GM21529 (cell line): ENCODE measurements around the gene CDK9.
"Not testable (repeated sequence)": the region's sequence is repeated elsewhere in the genome, so short reads cannot be mapped to it uniquely, and the experiment has no call there.

Experiments
- ATAC-seq: cut with Tn5 transposase; IDR thresholded peaks from one replicate; pipeline ENCODE4 v1.9.1; 2021; ENCODE audit not compliant: unreplicated experiment

The CDK9 gene

GRCh38 chr9:127817881-127818434 lies 32.1 kb downstream of the CDK9 start:
- no peak for ATAC-seq

GRCh38 chr9:127818574-127818973 lies 32.7 kb downstream of the CDK9 start:
- ATAC-seq, result no peak

DNA sequence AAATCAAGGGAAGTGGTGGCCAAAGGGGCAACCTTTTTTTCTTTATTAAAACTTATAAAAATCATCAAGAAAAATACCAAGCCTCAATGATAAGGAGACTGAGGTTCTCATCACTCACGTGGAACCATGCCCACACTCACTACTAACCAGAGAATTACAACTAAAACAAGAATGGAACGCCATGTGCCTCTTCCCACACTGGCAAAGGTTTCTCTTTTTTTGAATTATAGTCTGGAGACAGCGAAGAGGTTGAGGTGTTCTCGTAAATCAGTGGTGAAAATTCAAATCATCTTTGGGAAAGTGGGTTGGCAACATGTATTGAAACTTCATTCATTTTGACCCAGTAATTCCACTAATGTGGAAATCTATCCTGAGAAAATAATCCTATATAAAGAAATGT lies 36.3 kb downstream of the CDK9 start:
- ATAC-seq, result no peak

DNA sequence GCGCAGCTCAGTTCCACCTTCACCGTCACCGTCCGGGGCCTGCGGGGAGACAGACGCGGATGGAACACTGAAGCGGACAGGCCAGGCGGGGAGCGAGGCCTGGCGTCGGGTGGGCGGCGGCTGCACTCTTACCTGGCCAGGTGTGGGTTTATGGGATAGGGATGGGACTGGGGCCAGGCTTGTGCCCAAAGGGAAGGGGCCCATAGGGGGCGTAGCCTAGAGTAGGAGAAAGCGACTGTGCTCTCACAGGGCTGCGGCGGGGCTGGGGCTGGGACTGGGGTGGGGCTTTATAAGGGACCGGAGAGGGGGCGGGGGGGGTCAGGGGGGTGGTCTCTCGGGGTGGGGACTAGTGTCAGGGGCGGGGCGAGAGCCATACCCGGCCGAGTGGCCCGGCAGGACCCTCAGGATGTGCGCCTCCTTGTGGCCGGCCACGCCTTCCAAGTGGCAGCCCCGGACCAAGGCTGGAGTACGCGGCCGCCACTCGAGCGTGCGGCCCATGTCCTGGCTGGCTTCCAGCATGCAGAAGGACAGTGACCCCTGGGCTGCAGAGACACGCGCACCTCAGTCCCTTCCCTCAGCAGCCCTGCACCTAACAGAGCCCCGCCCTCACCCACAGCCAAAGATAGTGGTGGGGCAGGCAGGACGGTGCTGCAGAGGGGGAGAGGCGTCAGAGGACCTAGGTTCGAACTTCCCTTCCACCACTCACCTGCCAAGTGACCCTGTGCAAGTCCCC lies 39.7 kb downstream of the CDK9 start:
- ATAC-seq, result no peak

DNA sequence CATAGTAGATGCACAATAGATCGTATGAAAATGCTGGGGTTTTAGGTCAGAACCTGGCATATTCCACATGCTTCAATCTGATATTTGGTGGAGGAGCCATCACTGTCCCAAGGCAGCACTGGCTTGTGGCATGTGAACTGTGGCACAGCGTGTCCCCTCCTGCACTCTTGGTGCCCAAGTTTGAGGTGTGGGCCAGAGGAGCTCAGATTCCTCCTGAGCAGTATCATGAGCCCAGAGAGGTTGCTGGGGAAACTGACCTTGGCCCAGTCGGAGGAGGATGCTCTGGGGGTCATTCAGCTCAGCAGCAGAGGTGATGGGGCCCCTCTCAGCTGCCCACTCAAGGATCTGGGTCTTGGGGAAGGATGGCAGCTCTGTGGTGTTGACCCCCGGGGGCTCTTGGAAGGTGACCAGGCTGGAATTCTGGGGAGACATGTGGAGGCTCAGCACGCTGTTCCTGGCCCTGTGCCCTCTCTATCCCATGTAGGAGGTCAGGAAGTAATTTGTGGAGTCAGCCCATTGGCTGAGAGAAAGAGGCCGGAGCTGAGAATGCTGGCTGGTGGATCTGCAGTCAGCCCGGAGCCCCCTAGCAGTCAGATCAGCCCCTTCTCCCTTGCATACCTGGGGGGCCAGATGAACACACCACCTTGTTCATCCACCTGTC lies 40.5 kb downstream of the CDK9 start:
- ATAC-seq, result no peak

- ATAC-seq, result no peak
These were observed 42.6 kb downstream of the CDK9 start for GRCh38 chr9:127828262-127829031.

- no peak for ATAC-seq
These were observed 43.5 kb downstream of the CDK9 start for GRCh38 chr9:127829205-127829906.

- ATAC-seq, result no peak
These were observed 46.4 kb downstream of the CDK9 start for GRCh38 chr9:127832248-127832647.

DNA sequence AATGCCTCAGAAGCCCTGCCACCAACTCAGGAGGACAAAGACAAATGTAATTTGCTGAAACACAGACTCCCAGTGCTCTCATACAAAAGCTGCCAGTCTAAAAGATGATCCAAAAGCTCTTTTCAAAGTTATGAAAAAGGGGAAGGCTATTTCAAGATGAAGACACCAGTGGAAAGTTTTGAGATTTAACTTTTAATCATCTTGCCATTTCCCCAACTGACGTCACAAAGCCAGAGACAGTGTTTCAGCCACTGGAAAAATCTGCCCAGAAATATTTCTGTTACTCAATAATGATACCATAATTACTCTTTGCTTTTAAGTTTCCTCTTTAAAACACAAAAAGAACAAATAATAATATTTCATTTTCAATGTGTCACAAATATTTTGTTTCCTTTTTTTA lies 47.7 kb downstream of the CDK9 start:
- no peak for ATAC-seq

- no peak for ATAC-seq
These were observed 50.2 kb downstream of the CDK9 start for GRCh38 chr9:127835991-127836516.

- not testable (repeated sequence) for ATAC-seq
These were observed 50.7 kb downstream of the CDK9 start for GRCh38 chr9:127836561-127836960.

DNA sequence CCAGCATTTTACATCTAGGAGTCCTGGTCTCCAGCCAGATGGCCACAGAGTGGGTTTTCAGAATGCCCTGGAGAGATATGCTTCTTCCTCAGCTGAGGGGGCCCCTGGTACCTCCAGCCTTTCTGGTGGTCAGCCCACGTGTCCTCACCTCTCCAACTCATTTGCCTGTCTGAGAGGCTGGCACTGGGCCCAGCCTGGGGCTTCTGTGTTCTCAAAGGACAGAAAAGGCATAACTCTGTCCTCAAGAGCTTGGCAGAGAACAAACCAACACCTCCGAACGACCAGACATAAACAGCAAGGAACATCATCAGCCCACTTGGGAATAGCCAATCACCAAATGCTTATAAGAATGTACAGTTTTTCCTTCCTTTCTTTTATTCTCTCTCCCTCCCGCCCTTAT lies 51.5 kb downstream of the CDK9 start:
- ATAC-seq, result no peak

GRCh38 chr9:127838375-127839078 lies 52.7 kb downstream of the CDK9 start:
- ATAC-seq, result no peak
